Naive thymus-derived CD4-positive, alpha-beta T cell (primary cell): ENCODE results near the gene MAST1. TPM values are rescaled to one million over a fixed set of nuclear protein-coding genes. Genes with fewer than 3 reads are reported as not detected.

Experiments used
- ATAC-seq: fragments of 150-1000 bp; cut with Tn5 transposase; 2 replicates; pipeline ENCODE4 v1.10.0; 2021; ENCODE audit warnings: mild to moderate bottlenecking, moderate library complexity
- CTCF ChIA-PET: fragments of 350-600 bp; sonication (Branson Sonifier 250); formaldehyde crosslinking; loops from one replicate; lab custom pipeline; 2021; ENCODE audit warnings: antibody characterized with exemption; lab: Charles Lee
- POLR2A ChIA-PET: fragments of 350-600 bp; sonication (Branson Sonifier 250); formaldehyde crosslinking; loops from one replicate; lab custom pipeline; 2021; ENCODE audit warnings: antibody characterized with exemption, inconsistent platforms; lab: Charles Lee
- DNase-seq, 9 donors: peaks; one replicate each; pipeline versions ENCODE4 v3.0.0 to v3.0.0-alpha.2; 2020 to 2022; ENCODE audit warnings: mixed read lengths in 1 of 9
- H3K27ac ChIP-seq: one replicate; pipeline ENCODE4 v1.7.0; 2013; ENCODE audit warnings: mild to moderate bottlenecking, low read depth, low read length, moderate library complexity
- H3K27me3 ChIP-seq, 2 donors: one replicate each; pipeline ENCODE4 v1.7.0; 2013; ENCODE audit warnings: low read length in 2 of 2, mild to moderate bottlenecking in 2 of 2, moderate library complexity in 2 of 2; ENCODE audit not compliant: control insufficient read depth in 2 of 2, insufficient read depth in 2 of 2
- H3K36me3 ChIP-seq, 3 experiments: 1 replicate in 2 of 3; 2 replicates in 1 of 3; pipeline ENCODE4 v1.7.0; 2013; ENCODE audit warnings: low read length in 3 of 3, mild to moderate bottlenecking in 3 of 3, moderate library complexity in 1 of 3; ENCODE audit not compliant: insufficient read depth in 3 of 3, control insufficient read depth in 2 of 3
- H3K4me1 ChIP-seq, 2 donors: one replicate each; pipeline ENCODE4 v1.7.0; 2013; ENCODE audit warnings: low read length in 2 of 2, mild to moderate bottlenecking in 2 of 2, moderate library complexity in 1 of 2; ENCODE audit not compliant: control insufficient read depth in 2 of 2, insufficient read depth in 2 of 2
- H3K4me3 ChIP-seq: 2 replicates; pipeline ENCODE4 v1.7.0; 2013; ENCODE audit warnings: mild to moderate bottlenecking, low read length
- H3K9me3 ChIP-seq, 3 experiments: 1 replicate in 2 of 3; 2 replicates in 1 of 3; pipeline ENCODE4 v1.7.0; 2013; ENCODE audit warnings: low read length in 3 of 3; ENCODE audit not compliant: control insufficient read depth in 2 of 3
- H3K27ac Mint-ChIP-seq, 9 donors: one replicate each; pipeline ENCODE4 v1.8.0; 2020 to 2022; ENCODE audit warnings: mixed read lengths in 9 of 9, mild to moderate bottlenecking in 8 of 9, moderate library complexity in 5 of 9, inconsistent platforms in 2 of 9
- H3K27me3 Mint-ChIP-seq, 5 donors: one replicate each; pipeline ENCODE4 v1.8.0; 2021 to 2022; ENCODE audit warnings: mixed read lengths in 5 of 5, mild to moderate bottlenecking in 1 of 5
- H3K36me3 Mint-ChIP-seq, 5 donors: one replicate each; pipeline ENCODE4 v1.8.0; 2020 to 2022; ENCODE audit warnings: mixed read lengths in 5 of 5, mild to moderate bottlenecking in 3 of 5, inconsistent platforms in 1 of 5
- H3K4me1 Mint-ChIP-seq, 7 donors: one replicate each; pipeline ENCODE4 v1.8.0; 2020 to 2022; ENCODE audit warnings: mixed read lengths in 7 of 7, mild to moderate bottlenecking in 3 of 7, inconsistent platforms in 1 of 7
- H3K4me3 Mint-ChIP-seq, 10 donors: one replicate each; pipeline ENCODE4 v1.8.0; 2020 to 2022; ENCODE audit warnings: mild to moderate bottlenecking in 10 of 10, mixed read lengths in 10 of 10, moderate library complexity in 6 of 10, inconsistent platforms in 2 of 10
- H3K9me3 Mint-ChIP-seq, 11 donors: one replicate each; pipeline ENCODE4 v1.8.0; 2020 to 2022; ENCODE audit warnings: mixed read lengths in 11 of 11, mild to moderate bottlenecking in 4 of 11, inconsistent platforms in 1 of 11, moderate library complexity in 1 of 11
- intact Hi-C, 2 donors: fragments of 100-400 bp; cut with micrococcal nuclease; formaldehyde crosslinking; loops; one replicate each; pipeline ENCODE4 v1.15.1; 2023
- polyA plus RNA-seq, 2 donors: library from polyadenylated mRNA; unstranded; fragments of 300-500 nt; fragmentation: Illumina TruSeq; gene quantifications; one replicate each; pipeline ENCODE4 v1.2.3, GENCODE V29; 2021
- total RNA-seq, 6 experiments: library from RNA in 5 of 6; stranded (reverse) in 5 of 6; gene quantifications; 1 replicate in 5 of 6; 2 replicates in 1 of 6; pipeline ENCODE4 v1.2.3 and lab custom pipeline; 2021 to 2026

Gene MAST1
- total and polyA plus RNA-seq, 7 experiments from 2014 or later: 0.51 to 3.5 (median 0.77) TPM; not detected in 1

DNA sequence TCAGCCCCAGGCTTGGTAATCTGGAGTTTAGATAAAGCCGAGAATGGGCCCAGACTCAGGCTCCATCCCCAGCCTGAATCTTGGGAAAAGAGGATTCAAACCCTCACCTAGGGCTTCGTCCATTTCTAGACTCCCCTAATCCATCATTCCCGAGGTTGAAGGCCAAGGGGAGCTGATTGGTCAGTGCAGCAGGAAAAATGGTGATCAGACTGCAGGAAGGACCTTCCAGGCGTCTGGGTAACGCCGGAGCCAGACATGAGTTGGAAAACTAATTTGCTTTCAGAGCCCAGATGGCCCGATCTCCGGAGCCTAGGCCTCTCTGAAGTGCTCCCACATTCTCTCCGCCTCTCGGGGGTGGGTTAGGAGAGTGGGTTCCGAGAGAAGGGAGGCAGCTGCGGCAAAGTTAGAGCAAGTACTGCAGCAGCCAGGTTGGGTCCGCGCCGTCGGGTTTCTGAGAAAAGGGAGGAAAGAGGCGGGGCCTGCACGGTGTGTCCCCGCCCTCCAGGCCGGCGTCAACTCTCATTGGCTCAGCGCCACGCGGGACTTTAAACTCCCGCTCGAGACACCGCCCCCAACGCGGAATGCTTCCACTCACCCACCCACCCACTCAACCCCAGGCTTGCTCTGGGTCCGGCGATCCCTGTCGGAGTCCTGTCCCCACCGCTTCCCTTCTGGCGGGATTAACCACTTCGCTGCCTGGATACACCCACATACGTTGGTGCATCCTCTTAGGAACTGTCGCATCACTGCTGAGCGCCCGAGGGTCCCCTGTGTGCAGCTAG is 3.1 kb upstream of the MAST1 start:
- intact Hi-C loops: loop anchor here in 1 of 2 donors (5.0 kb wide), 1 partner anchor 33 kb away; the partner anchor contains the start of genes PRDX2 and THSD8
- H3K27me3 ChIP-seq: peaks cover 28 to 42% of the 10 kb centered on the region in 2 donors
- H3K36me3 Mint-ChIP-seq: peaks cover 0 to 4% (median 0%) of the 10 kb centered on the region in 5 donors
- H3K27me3 Mint-ChIP-seq: peaks cover 73 to 76% (median 74%) of the 10 kb centered on the region in 5 donors
- no peaks in the 10 kb centered on the region for H3K36me3 ChIP-seq
- peaks cover 8 to 10% of the 10 kb centered on the region in 2 donors for H3K4me1 ChIP-seq
- ChIA-PET POLR2A (interaction anchor here (0.8 kb wide), 1 partner anchor 12 kb away, joined by 3 read pairs; no protein-coding TSS in a partner anchor), CTCF (interaction anchor here (0.7 kb wide), 1 partner anchor 222 kb away, joined by 4 read pairs; no protein-coding TSS in a partner anchor)
- H3K9me3 ChIP-seq: no peaks in the 10 kb centered on the region
- no peak overlapping the region for H3K27ac Mint-ChIP-seq
- peaks cover 7 to 46% (median 31%) of the 10 kb centered on the region in 7 donors for H3K4me1 Mint-ChIP-seq
- no peak overlapping the region for H3K27ac ChIP-seq
- H3K4me3 Mint-ChIP-seq: peak overlapping the region in 6 of 10 donors; percentile 50 to 73 (median 63)
- peaks cover 0 to 15% (median 5%) of the 10 kb centered on the region in 11 donors for H3K9me3 Mint-ChIP-seq
- ATAC-seq: peak; percentile 26
- H3K4me3 ChIP-seq: no peak overlapping the region
- peak in 1 of 9 donors; percentile 41 for DNase-seq

DNA sequence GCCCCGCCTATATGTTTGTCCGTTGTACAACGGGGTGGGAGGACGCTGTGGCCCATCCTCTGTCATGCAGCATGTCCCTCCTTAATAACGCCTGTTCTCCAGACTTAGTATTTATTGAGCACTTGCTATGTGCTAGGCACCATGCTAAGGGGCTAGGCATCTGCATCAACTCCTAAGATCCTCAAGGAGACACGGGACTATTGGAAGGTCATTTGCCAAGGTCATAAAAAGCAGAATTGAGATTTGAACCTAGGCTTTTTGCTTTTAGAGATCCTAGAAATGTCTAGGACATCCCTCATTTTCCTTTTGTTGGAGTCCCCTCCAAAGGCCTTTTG is 1.8 kb upstream of the MAST1 start:
- H3K27ac ChIP-seq: no peak overlapping the region
- ATAC-seq: no peak
- Mint-ChIP-seq H3K27me3 (peaks cover 72 to 78% (median 75%) of the 10 kb centered on the region in 5 donors), H3K4me3 (peak overlapping the region in 1 of 10 donors; percentile 23), H3K4me1 (peaks cover 7 to 59% (median 41%) of the 10 kb centered on the region in 7 donors), H3K9me3 (peaks cover 0 to 10% (median 5%) of the 10 kb centered on the region in 11 donors), H3K36me3 (peaks cover 0 to 4% (median 0%) of the 10 kb centered on the region in 5 donors), H3K27ac (peak overlapping the region in 2 of 9 donors; percentile 51 to 71)
- H3K36me3 ChIP-seq: no peaks in the 10 kb centered on the region
- H3K27me3 ChIP-seq: peaks cover 22 to 45% of the 10 kb centered on the region in 2 donors
- DNase-seq: no peak
- H3K4me1 ChIP-seq: peaks cover 14 to 15% of the 10 kb centered on the region in 2 donors
- intact Hi-C loops: loop anchor here (2.0 to 5.0 kb wide), 2 partner anchors 34 to 62 kb away; partner anchors contain the start of genes HOOK2 (in 1 of the 2), PRDX2 (in 1 of the 2) and THSD8 (in 1 of the 2)
- no peak overlapping the region for H3K4me3 ChIP-seq
- H3K9me3 ChIP-seq: no peaks in the 10 kb centered on the region
- ChIA-PET POLR2A (interaction anchor here (1.2 kb wide), 1 partner anchor 28 kb away, joined by 4 read pairs; no protein-coding TSS in a partner anchor), CTCF (interaction anchor here (1.6 kb wide), 1 partner anchor 11 kb away, joined by 5 read pairs; no protein-coding TSS in a partner anchor)

DNA sequence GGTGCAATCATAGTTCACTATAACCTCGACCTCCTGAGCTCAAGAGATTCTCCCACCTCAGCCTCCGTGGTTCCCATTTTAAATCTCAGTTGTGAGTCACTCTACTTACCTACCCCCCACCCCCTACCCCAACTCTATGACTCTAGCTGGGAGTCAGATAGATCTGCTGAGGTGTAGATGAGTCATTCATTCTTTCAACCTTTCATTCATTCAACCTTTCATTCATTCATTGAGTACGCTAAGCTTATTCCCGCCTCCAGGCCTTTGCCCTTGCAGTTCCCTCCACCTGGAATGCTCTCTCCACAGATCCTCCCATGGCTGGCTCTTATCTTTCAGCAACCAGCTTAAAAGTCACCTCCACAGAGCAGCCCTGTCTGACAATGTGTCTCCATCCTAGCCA is 1.1 kb upstream of the MAST1 start:
- peaks cover 4 to 56% (median 37%) of the 10 kb centered on the region in 7 donors for H3K4me1 Mint-ChIP-seq
- ChIA-PET CTCF (interaction anchor here (0.5 to 1.6 kb wide), 3 partner anchors 10 to 694 kb away, joined by 3 to 8 read pairs (median 5); no protein-coding TSS in a partner anchor), POLR2A (interaction anchor here (0.6 to 1.2 kb wide), 3 partner anchors 27 to 88 kb away, joined by 3 to 4 read pairs (median 3); partner anchors contain the start of gene JUNB)
- peaks cover 16 to 42% of the 10 kb centered on the region in 2 donors for H3K27me3 ChIP-seq
- no peaks in the 10 kb centered on the region for H3K36me3 ChIP-seq
- peaks cover 14 to 15% of the 10 kb centered on the region in 2 donors for H3K4me1 ChIP-seq
- H3K4me3 ChIP-seq: no peak overlapping the region
- peaks cover 0 to 7% (median 2%) of the 10 kb centered on the region in 11 donors for H3K9me3 Mint-ChIP-seq
- H3K27ac Mint-ChIP-seq: no peak overlapping the region
- no peak for DNase-seq
- H3K27me3 Mint-ChIP-seq: peaks cover 72 to 76% (median 75%) of the 10 kb centered on the region in 5 donors
- peaks cover 0 to 1% (median 0%) of the 10 kb centered on the region in 5 donors for H3K36me3 Mint-ChIP-seq
- no peak overlapping the region for H3K27ac ChIP-seq
- H3K4me3 Mint-ChIP-seq: peak overlapping the region in 4 of 10 donors; percentile 0 to 52 (median 40)
- H3K9me3 ChIP-seq: no peaks in the 10 kb centered on the region
- intact Hi-C loops: loop anchor here (2.0 to 5.0 kb wide), 2 partner anchors 35 to 62 kb away; partner anchors contain the start of genes HOOK2 (in 1 of the 2), PRDX2 (in 1 of the 2) and THSD8 (in 1 of the 2)
- no peak for ATAC-seq

DNA sequence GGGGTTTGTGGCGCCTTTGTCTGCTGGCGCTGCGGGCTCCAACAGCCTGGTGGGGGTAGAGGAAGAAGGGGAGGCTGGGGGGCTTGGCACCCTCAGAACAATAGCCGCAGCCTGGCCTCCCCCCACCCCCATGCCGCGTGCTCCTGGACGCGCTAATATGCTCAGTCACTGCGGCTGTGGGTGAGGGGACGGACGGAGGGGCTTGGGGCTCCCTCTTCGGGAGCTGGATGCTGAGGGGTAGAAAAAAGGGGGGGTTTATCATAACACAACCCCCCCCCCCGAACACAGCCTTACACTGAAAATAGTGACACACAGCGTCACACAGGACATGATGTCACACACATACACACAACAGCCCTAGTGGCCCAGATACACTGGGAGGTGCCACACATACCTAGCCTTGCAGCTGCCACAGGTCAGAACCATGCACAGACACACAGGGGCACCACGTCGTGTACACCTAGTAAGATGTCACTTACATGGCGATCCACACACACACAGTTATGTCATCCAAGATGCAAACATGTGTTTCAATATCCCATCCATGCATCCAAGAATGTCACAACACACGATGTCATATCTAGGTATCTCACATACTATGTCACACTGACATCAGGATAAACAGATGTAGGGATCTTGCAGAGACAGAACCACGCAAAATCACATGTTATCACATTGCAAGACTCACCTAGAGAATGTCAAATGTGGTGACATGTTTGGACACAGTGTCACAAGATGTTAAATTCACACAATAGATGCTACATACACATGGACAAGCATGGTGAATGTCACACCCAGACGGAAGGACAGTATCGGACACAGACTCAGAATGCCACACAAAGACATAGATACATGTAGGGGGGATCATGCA is 806 bp downstream of the MAST1 start:
- no peaks in the 10 kb centered on the region for H3K36me3 ChIP-seq
- DNase-seq: no peak
- H3K9me3 Mint-ChIP-seq: peaks cover 0 to 5% (median 0%) of the 10 kb centered on the region in 11 donors
- peak; percentile 33 for ATAC-seq
- H3K36me3 Mint-ChIP-seq: no peaks in the 10 kb centered on the region
- H3K27ac ChIP-seq: no peak overlapping the region
- H3K9me3 ChIP-seq: no peaks in the 10 kb centered on the region
- peaks cover 6 to 10% of the 10 kb centered on the region in 2 donors for H3K4me1 ChIP-seq
- no peak overlapping the region for H3K4me3 ChIP-seq
- ChIA-PET CTCF (interaction anchor here (0.7 kb wide), 1 partner anchor 8 kb away, joined by 4 read pairs; no protein-coding TSS in a partner anchor), POLR2A (no interaction called here)
- H3K27me3 Mint-ChIP-seq: peaks cover 70 to 81% (median 73%) of the 10 kb centered on the region in 5 donors
- H3K4me3 Mint-ChIP-seq: peak overlapping the region; percentile 58 to 79 (median 72)
- H3K27ac Mint-ChIP-seq: peak overlapping the region in 2 of 9 donors; percentile 24 to 30
- peaks cover 16 to 34% of the 10 kb centered on the region in 2 donors for H3K27me3 ChIP-seq
- peaks cover 0 to 45% (median 27%) of the 10 kb centered on the region in 7 donors for H3K4me1 Mint-ChIP-seq
- intact Hi-C loops: loop anchor here in 1 of 2 donors (5.0 kb wide), 1 partner anchor 37 kb away; the partner anchor contains the start of genes PRDX2 and THSD8

DNA sequence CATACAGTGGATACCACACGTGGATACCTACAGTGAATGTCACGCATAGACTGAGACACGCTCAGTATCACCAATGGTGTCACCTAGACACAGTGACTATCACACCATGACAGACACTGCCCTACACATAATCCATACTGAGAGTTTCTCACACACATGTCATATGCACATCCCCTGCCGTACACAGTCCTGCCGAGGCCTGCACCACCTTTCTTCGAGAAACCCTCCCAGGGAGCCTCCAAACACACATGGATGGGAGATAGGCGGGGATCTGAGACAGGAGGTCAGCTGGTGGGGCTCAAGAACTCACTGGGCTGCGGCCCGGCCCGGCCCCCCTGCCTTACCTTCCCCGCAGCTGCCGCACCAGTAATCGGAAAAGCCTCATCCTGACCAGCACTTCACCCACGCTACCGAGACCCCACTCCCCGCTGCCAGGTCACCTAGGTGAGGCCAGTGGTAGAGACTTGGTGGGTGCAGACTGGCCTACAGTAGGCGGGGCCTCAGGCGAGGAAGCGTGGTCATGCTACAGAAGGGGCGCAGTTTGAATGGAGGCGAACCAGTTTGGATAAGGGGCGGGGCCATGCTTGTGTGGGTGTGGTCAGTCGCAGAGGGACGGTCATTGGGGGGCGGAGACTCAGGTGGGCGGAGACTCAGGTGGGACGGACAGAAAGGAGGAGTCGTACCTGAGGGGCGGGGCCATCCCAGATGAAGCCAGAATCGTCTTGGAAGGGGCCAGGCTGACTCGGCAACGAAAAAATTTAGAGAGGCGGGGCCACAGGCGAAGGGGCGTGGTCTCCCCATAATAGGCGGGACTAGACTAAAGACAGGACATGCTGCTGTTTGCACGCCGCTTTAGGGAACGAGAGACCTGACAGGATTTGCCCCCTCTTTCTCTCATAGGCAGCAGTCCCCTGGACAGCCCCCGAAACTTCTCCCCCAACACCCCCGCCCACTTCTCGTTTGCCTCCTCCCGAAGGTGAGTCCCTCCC is 2.1 kb downstream of the MAST1 start:
- no peaks in the 10 kb centered on the region for H3K36me3 ChIP-seq
- H3K9me3 ChIP-seq: no peaks in the 10 kb centered on the region
- H3K4me3 Mint-ChIP-seq: peak overlapping the region in 9 of 10 donors; percentile 17 to 76 (median 39)
- ChIA-PET CTCF (no interaction called here), POLR2A (no interaction called here)
- peaks cover 16 to 27% of the 10 kb centered on the region in 2 donors for H3K27me3 ChIP-seq
- no peak overlapping the region for H3K27ac ChIP-seq
- peak overlapping the region in 1 of 9 donors; percentile 43 for H3K27ac Mint-ChIP-seq
- peaks cover 66 to 82% (median 70%) of the 10 kb centered on the region in 5 donors for H3K27me3 Mint-ChIP-seq
- no peaks in the 10 kb centered on the region for H3K36me3 Mint-ChIP-seq
- DNase-seq (peak in 2 of 9 donors; percentile 27 to 68), ATAC-seq (peak; percentile 41)
- intact Hi-C loops: no loop called here
- no peak overlapping the region for H3K4me3 ChIP-seq
- peaks cover 0 to 37% (median 24%) of the 10 kb centered on the region in 7 donors for H3K4me1 Mint-ChIP-seq
- H3K9me3 Mint-ChIP-seq: peaks cover 0 to 5% (median 0%) of the 10 kb centered on the region in 11 donors
- H3K4me1 ChIP-seq: peaks cover 6 to 10% of the 10 kb centered on the region in 2 donors
